GM21717 (cell line): ENCODE results near the gene ARID3C.

Experiments used
- ATAC-seq: cut with Tn5 transposase; IDR thresholded peaks from one replicate; pipeline ENCODE4 v1.9.1; 2021; ENCODE audit warnings: mild to moderate bottlenecking, moderate library complexity; ENCODE audit not compliant: unreplicated experiment

The ARID3C gene

GRCh38 chr9:34601937-34602573, 26.8 kb downstream of the ARID3C start:
- no peak for ATAC-seq

- ATAC-seq = no peak
These were observed 28.0 kb downstream of the ARID3C start for GRCh38 chr9:34600908-34601307.

GRCh38 chr9:34599546-34599945, 29.3 kb downstream of the ARID3C start:
- no peak for ATAC-seq

GRCh38 chr9:34594177-34594576, 34.7 kb downstream of the ARID3C start:
- no peak for ATAC-seq

- no peak for ATAC-seq
These were observed 35.8 kb downstream of the ARID3C start for GRCh38 chr9:34592895-34593601.

GRCh38 chr9:34591917-34592866, 36.7 kb downstream of the ARID3C start:
- ATAC-seq = no peak

GRCh38 chr9:34591248-34591916, 37.5 kb downstream of the ARID3C start:
- ATAC-seq = no peak

- no peak for ATAC-seq
These were observed 38.3 kb downstream of the ARID3C start for GRCh38 chr9:34590381-34591247.

- ATAC-seq = no peak
These were observed 39.1 kb downstream of the ARID3C start, which contains the start of gene CNTFR for GRCh38 chr9:34589636-34590380. TSS of gene CNTFR (minus strand) at chr9:34589724. CDS start at chr9:34568981, 20,743 bp downstream.

- ATAC-seq = no peak
These were observed 39.9 kb downstream of the ARID3C start for GRCh38 chr9:34588671-34589635.

GRCh38 chr9:34587271-34587670, 41.6 kb downstream of the ARID3C start:
- no peak for ATAC-seq

- ATAC-seq = no peak
These were observed 42.8 kb downstream of the ARID3C start for GRCh38 chr9:34585946-34586669.

- ATAC-seq = no peak
These were observed 43.9 kb downstream of the ARID3C start for GRCh38 chr9:34584970-34585369.

- no peak for ATAC-seq
These were observed 46.1 kb downstream of the ARID3C start for GRCh38 chr9:34582787-34583186.

- no peak for ATAC-seq
These were observed 47.5 kb downstream of the ARID3C start for GRCh38 chr9:34581318-34581717.

- no peak for ATAC-seq
These were observed 48.5 kb downstream of the ARID3C start for GRCh38 chr9:34580358-34580757.

- no peak for ATAC-seq
These were observed 49.1 kb downstream of the ARID3C start for GRCh38 chr9:34579808-34580163.
